T-cell (primary cell): ENCODE measurements around the gene AKAP6. TPM values are rescaled to one million over a fixed set of nuclear protein-coding genes. Genes with fewer than 3 reads are reported as not detected.

Experiments used
- ATAC-seq, 4 experiments: fragments of 200-7000 bp in 3 of 4; fragments of 150-1000 bp in 1 of 4; cut with Tn5 transposase; replicated peaks in 1 of 4; 1 replicate in 3 of 4; 2 replicates in 1 of 4; pipeline ENCODE4 v1.10.0; 2021; ENCODE audit warnings: moderate library complexity in 3 of 4, mild to moderate bottlenecking in 2 of 4, moderate number of reproducible peaks in 1 of 4
- CTCF ChIA-PET, 2 donors: fragments of 300-600 bp; sonication (Branson Sonifier 250); formaldehyde crosslinking; loops; one replicate each; lab custom pipeline; 2022; ENCODE audit warnings: antibody characterized with exemption in 2 of 2; lab: Charles Lee
- POLR2A ChIA-PET, 2 donors: fragments of 300-600 bp; sonication (Branson Sonifier 250); formaldehyde crosslinking; loops; one replicate each; lab custom pipeline; 2022; ENCODE audit warnings: antibody characterized with exemption in 2 of 2; lab: Charles Lee
- DNase-seq, 35 experiments: peaks; one replicate each; pipeline versions ENCODE4 v3.0.0 to v3.0.0-alpha.2; 2013 to 2023
- H3K27ac ChIP-seq: one replicate; pipeline ENCODE4 v1.5.1; 2013; ENCODE audit warnings: low read length
- H3K27me3 ChIP-seq, 2 experiments: replicated peaks in 1 of 2; 1 replicate in 1 of 2; 2 replicates in 1 of 2; pipeline versions ENCODE4 v1.6.1 to v1.7.0; 2013; ENCODE audit warnings: low read length in 1 of 2, mixed read lengths in 1 of 2; ENCODE audit not compliant: control insufficient read depth in 2 of 2, insufficient read depth in 2 of 2; ENCODE audit errors: extremely low read depth in 1 of 2
- H3K36me3 ChIP-seq, 2 donors: 1 replicate in 1 of 2; 2 replicates in 1 of 2; pipeline versions ENCODE4 v1.6.1 to v1.7.0; 2013; ENCODE audit warnings: low read length in 1 of 2; ENCODE audit not compliant: control insufficient read depth in 2 of 2, insufficient read depth in 1 of 2; ENCODE audit errors: extremely low read depth in 1 of 2
- H3K4me1 ChIP-seq, 2 experiments: 1 replicate in 1 of 2; 2 replicates in 1 of 2; pipeline versions ENCODE4 v1.6.1 to v1.7.0; 2013; ENCODE audit warnings: low read length in 2 of 2, mixed read lengths in 1 of 2; ENCODE audit not compliant: insufficient read depth in 2 of 2, control insufficient read depth in 1 of 2; ENCODE audit errors: extremely low read depth in 1 of 2
- H3K4me3 ChIP-seq, 2 donors: 1 replicate in 1 of 2; 2 replicates in 1 of 2; pipeline versions ENCODE4 v1.5.1 to v1.7.0; 2013; ENCODE audit warnings: mild to moderate bottlenecking in 2 of 2, low read length in 1 of 2, moderate library complexity in 1 of 2; ENCODE audit not compliant: control insufficient read depth in 1 of 2; ENCODE audit errors: extremely low read depth in 1 of 2
- H3K9me3 ChIP-seq: 2 replicates; pipeline ENCODE4 v1.7.0; 2013
- H3K27ac Mint-ChIP-seq, 2 donors: one replicate each; pipeline ENCODE4 v1.8.0; 2020 to 2021; ENCODE audit warnings: mild to moderate bottlenecking in 2 of 2, mixed read lengths in 2 of 2
- H3K27me3 Mint-ChIP-seq, 2 donors: one replicate each; pipeline ENCODE4 v1.8.0; 2021 to 2022; ENCODE audit warnings: mixed read lengths in 2 of 2
- H3K36me3 Mint-ChIP-seq: one replicate; pipeline ENCODE4 v1.8.0; 2021; ENCODE audit warnings: mixed read lengths
- H3K4me1 Mint-ChIP-seq, 3 donors: one replicate each; pipeline ENCODE4 v1.8.0; 2020 to 2022; ENCODE audit warnings: mixed read lengths in 3 of 3, mild to moderate bottlenecking in 1 of 3
- H3K4me3 Mint-ChIP-seq, 3 donors: one replicate each; pipeline ENCODE4 v1.8.0; 2020 to 2022; ENCODE audit warnings: mild to moderate bottlenecking in 3 of 3, mixed read lengths in 3 of 3, moderate library complexity in 3 of 3
- H3K9me3 Mint-ChIP-seq, 3 donors: one replicate each; pipeline ENCODE4 v1.8.0; 2020 to 2022; ENCODE audit warnings: mixed read lengths in 3 of 3
- WGBS: methylation state at CpG from one replicate; pipeline ENCODE4 v1.1.5; 2013; ENCODE audit warnings: missing lambda C conversion rate; ENCODE audit not compliant: insufficient coverage; 5-methylcytosine and 5-hydroxymethylcytosine counted together
- total RNA-seq, 35 experiments: library from RNA in 6 of 35; stranded (reverse) in 6 of 35; fragments of 120-200 nt in 1 of 35; gene quantifications; one replicate each; pipeline versions ENCODE4 v1.2.1 to v1.2.4 and lab custom pipeline; 2013 to 2026

AKAP6 gene
- total RNA-seq, 5 donors from 2014 or later (not counting 1 experiment from before 2014, with no cell fraction given), result 1.7 to 6.6 (median 2.6) TPM

DNA sequence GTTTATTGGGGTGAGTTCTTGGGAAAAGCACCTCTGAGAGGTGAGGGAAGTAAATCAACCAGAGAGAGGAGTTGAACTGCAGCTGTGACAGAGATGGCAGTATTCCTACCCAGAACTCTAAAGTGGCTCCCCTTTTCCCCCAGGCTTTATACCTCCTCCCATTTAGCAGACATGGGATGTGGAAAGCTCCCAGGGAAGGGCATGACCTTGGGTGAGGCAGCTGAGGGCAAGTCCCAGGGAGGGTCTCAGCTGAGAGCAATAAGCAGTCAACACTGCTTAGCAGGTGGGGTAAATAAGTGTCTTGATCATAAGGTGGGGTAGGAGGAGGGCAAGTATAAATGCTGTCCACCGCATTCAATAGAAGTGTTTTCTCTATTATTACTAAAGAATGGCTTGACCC, 143.0 kb downstream of the AKAP6 start:
- no peak overlapping the region for H3K27ac Mint-ChIP-seq
- H3K36me3 Mint-ChIP-seq, result no peaks in the 10 kb centered on the region
- no CpG with 5 or more reads among the region's 1 CpG for WGBS
- Histone ChIP-seq H3K9me3 (no peaks in the 10 kb centered on the region), H3K4me1 (no peaks in the 10 kb centered on the region), H3K27ac (no peak overlapping the region), H3K36me3 (no peaks in the 10 kb centered on the region), H3K4me3 (no peak overlapping the region), H3K27me3 (no peaks in the 10 kb centered on the region)
- ATAC-seq (no peak), DNase-seq (no peak)
- H3K9me3 Mint-ChIP-seq, result no peaks in the 10 kb centered on the region
- H3K4me3 Mint-ChIP-seq, result no peak overlapping the region
- ChIA-PET POLR2A (no interaction called here), CTCF (no interaction called here)
- peaks cover 0 to 2% of the 10 kb centered on the region in 2 donors for H3K27me3 Mint-ChIP-seq
- no peaks in the 10 kb centered on the region for H3K4me1 Mint-ChIP-seq

GRCh38 chr14:32472512-32473463, 143.7 kb downstream of the AKAP6 start:
- no peaks in the 10 kb centered on the region for H3K36me3 ChIP-seq
- H3K9me3 ChIP-seq, result no peaks in the 10 kb centered on the region
- ChIA-PET CTCF (no interaction called here), POLR2A (no interaction called here)
- H3K27ac ChIP-seq, result no peak overlapping the region
- H3K4me1 ChIP-seq, result no peaks in the 10 kb centered on the region
- Mint-ChIP-seq H3K4me3 (no peak overlapping the region), H3K27ac (no peak overlapping the region), H3K27me3 (peaks cover 0 to 2% of the 10 kb centered on the region in 2 donors), H3K4me1 (no peaks in the 10 kb centered on the region), H3K9me3 (no peaks in the 10 kb centered on the region), H3K36me3 (no peaks in the 10 kb centered on the region)
- H3K4me3 ChIP-seq, result no peak overlapping the region
- no peak for ATAC-seq
- 52% methylated on average over 2 of the region's 4 CpGs for WGBS
- no peaks in the 10 kb centered on the region for H3K27me3 ChIP-seq
- no peak for DNase-seq

- H3K27ac Mint-ChIP-seq, result no peak overlapping the region
- Histone ChIP-seq H3K27me3 (no peaks in the 10 kb centered on the region), H3K9me3 (no peaks in the 10 kb centered on the region), H3K27ac (no peak overlapping the region), H3K4me1 (no peaks in the 10 kb centered on the region), H3K36me3 (no peaks in the 10 kb centered on the region), H3K4me3 (no peak overlapping the region)
- ChIA-PET POLR2A (no interaction called here), CTCF (no interaction called here)
- H3K27me3 Mint-ChIP-seq, result peaks cover 0 to 2% of the 10 kb centered on the region in 2 donors
- ATAC-seq, result no peak
- no peak for DNase-seq
- no peaks in the 10 kb centered on the region for H3K9me3 Mint-ChIP-seq
- no peaks in the 10 kb centered on the region for H3K36me3 Mint-ChIP-seq
- H3K4me3 Mint-ChIP-seq, result no peak overlapping the region
- 82% methylated on average over 1 of the region's 3 CpGs for WGBS
- no peaks in the 10 kb centered on the region for H3K4me1 Mint-ChIP-seq
Observed at GRCh38 chr14:32473464-32473855, 144.4 kb downstream of the AKAP6 start.

- Mint-ChIP-seq H3K4me3 (no peak overlapping the region), H3K27ac (no peak overlapping the region), H3K4me1 (no peaks in the 10 kb centered on the region), H3K27me3 (peaks cover 0 to 2% of the 10 kb centered on the region in 2 donors), H3K9me3 (no peaks in the 10 kb centered on the region), H3K36me3 (no peaks in the 10 kb centered on the region)
- H3K27me3 ChIP-seq, result no peaks in the 10 kb centered on the region
- no peaks in the 10 kb centered on the region for H3K9me3 ChIP-seq
- POLR2A ChIA-PET, result no interaction called here
- ATAC-seq, result no peak
- no CpG with 5 or more reads among the region's 5 CpGs for WGBS
- no peak overlapping the region for H3K4me3 ChIP-seq
- no peaks in the 10 kb centered on the region for H3K36me3 ChIP-seq
- no peak overlapping the region for H3K27ac ChIP-seq
- H3K4me1 ChIP-seq, result no peaks in the 10 kb centered on the region
- DNase-seq, result no peak
- CTCF ChIA-PET, result no interaction called here
Observed at GRCh38 chr14:32474478-32475195, 145.5 kb downstream of the AKAP6 start.

- Mint-ChIP-seq H3K27ac (no peak overlapping the region), H3K9me3 (no peaks in the 10 kb centered on the region), H3K36me3 (no peaks in the 10 kb centered on the region), H3K4me1 (no peaks in the 10 kb centered on the region), H3K27me3 (peaks cover 0 to 2% of the 10 kb centered on the region in 2 donors), H3K4me3 (no peak overlapping the region)
- Histone ChIP-seq H3K4me3 (no peak overlapping the region), H3K4me1 (no peaks in the 10 kb centered on the region), H3K36me3 (no peaks in the 10 kb centered on the region), H3K27me3 (no peaks in the 10 kb centered on the region), H3K27ac (no peak overlapping the region), H3K9me3 (no peaks in the 10 kb centered on the region)
- no CpG with 5 or more reads among the region's 4 CpGs for WGBS
- ChIA-PET CTCF (no interaction called here), POLR2A (no interaction called here)
- DNase-seq (no peak), ATAC-seq (no peak)
Observed at GRCh38 chr14:32476532-32476931, 147.4 kb downstream of the AKAP6 start.

GRCh38 chr14:32477396-32477795, 148.3 kb downstream of the AKAP6 start:
- CTCF ChIA-PET, result no interaction called here

More at GRCh38 chr14:32477396-32477795, 148.3 kb downstream of the AKAP6 start:
- Mint-ChIP-seq H3K36me3 (no peaks in the 10 kb centered on the region), H3K4me1 (no peaks in the 10 kb centered on the region), H3K27me3 (no peaks in the 10 kb centered on the region), H3K4me3 (no peak overlapping the region), H3K9me3 (no peaks in the 10 kb centered on the region), H3K27ac (no peak overlapping the region)
- DNase-seq (no peak), ATAC-seq (no peak)
- no peaks in the 10 kb centered on the region for H3K9me3 ChIP-seq
- WGBS, result 100% methylated on average over 1 of the region's 3 CpGs
- H3K27me3 ChIP-seq, result no peaks in the 10 kb centered on the region
- POLR2A ChIA-PET, result no interaction called here
- no peaks in the 10 kb centered on the region for H3K36me3 ChIP-seq
- no peak overlapping the region for H3K27ac ChIP-seq
- no peaks in the 10 kb centered on the region for H3K4me1 ChIP-seq
- H3K4me3 ChIP-seq, result no peak overlapping the region
